Measurements from ENCODE around the gene PCBP1.
A peak's percentile ranks its signal among the peaks of the same experiment; 100 is the strongest.
"Not testable (repeated sequence)": the region's sequence is repeated elsewhere in the genome, so short reads cannot be mapped to it uniquely, and the experiment has no call there.

Gene PCBP1

DNA sequence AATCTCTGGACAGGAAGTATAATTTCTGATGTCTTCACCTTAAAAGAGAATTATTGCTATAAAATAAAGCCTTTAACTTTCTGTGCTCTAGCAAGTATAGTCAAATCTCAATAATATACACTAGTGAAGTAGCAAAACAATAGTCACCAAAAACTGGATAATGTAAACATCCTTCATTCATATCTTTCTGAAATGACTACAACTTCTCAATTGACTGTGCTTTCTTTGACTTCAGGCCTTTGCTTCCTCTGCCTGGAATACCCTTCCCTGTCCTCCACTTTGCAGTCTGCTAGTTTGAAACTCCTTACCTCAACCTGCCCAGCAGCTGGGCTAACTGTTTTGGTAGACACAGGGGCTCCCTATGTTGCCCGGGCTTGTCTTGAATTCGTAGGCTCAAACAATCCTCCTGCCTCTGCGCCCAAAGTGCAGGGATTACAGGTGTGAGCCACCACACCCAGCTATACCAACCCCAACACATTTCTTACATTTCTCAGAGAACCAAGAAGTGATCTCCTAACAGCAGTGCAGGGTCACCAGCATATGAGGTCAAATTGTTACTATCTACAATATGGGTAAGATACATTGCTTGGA lies 6.6 kb upstream of the PCBP1 start:
- DNase-seq (ENCODE audit: low read depth in 3 of 3, low spot score in 1 of 3): no peak

DNA sequence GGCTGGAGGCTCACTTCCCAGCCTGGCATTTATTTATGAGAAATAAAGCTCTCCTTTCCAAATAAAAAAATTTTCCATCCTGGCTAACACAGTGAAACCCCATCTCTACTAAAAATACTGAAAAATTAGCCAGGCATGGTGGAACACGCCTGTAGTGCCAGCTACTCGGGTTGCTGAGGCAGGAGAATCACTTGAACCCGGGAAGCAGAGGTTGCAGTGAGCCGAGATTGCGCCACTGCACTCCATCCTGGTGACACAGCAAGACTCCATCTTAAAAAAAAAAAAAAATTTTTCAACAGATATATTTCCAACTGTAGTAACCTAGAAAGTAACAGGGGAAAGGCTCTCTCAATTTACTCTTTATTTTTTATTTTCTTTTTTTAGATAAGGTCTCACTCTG lies 6.1 kb upstream of the PCBP1 start:
- DNase-seq (ENCODE audit: low read depth in 3 of 3, low spot score in 1 of 3): no peak

DNA sequence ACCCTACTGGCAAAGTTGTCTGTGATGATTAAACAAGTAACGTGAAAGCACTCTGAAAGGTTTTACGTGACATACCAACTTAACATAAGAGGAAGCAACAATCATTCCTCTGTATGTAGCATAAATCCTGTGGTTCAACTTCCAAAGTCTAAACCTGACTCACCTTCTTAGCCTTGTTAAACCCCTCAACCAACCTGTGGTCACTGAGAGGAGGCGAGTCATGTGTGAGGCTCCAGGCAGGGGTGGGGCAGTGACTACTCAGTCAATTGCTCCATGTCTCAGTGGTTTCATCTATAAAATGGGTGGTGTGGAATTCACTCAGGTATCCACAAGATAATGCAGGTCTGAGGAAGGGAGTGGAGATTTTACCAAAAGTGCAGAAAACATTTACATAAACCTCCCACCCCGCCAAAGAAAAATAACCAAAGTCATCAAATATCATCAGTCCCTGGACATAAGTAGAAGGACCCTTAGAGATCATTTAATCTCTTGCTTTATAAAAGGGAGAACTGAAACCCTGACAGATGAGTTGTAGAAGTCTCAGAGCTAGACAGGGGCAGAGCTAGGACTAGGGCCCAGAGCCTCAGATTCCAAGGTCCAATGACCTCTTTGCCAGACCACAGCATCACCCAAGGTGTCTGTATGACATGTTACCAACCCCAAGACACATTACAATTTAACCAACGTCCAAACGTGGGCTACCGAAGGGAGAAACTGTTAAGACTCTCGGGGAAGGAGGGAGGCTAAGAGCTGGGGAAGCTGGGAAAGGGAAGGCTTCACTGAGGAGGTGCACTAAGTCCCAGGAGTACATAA lies 3.7 kb upstream of the PCBP1 start:
- DNase-seq (ENCODE audit: low read depth in 3 of 3, low spot score in 1 of 3): no peak

DNA sequence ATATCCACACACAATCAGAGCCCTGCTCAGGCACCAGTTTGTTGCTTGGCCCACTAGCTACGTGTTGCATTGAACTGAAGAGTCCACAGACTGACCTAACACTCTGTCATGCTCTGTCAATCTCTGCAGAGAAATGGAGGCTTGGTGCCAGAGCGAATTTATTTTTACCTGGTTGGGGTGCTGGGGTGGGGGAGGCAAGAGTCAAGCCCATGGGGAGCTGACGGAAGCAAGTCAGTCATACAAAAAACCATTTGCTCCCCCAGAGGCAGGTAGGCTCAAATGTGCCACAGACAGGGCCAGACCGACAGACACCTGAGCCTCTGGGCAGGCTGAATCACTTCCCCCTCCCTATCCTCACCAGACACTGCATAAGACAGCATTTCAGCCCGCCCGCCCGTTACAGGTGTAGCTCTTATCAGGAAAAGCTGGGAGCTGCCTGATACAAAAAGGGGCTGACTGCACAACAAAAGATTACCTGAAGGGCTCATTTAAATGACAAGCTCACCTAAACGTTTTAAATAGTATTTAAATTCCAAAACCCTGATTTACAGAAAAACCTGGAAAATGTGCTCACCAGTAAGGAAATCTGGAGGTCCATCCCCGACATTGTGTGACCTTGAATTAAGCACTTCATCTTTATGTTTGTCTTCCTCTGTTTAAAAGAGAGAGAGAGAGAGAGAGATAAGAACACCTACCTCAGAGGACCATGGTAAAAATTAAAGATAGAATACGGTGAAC lies 2.1 kb upstream of the PCBP1 start:
- peak; percentile 31 to 70 (median 70) for DNase-seq (ENCODE audit: low read depth in 3 of 3, low spot score in 1 of 3)

DNA sequence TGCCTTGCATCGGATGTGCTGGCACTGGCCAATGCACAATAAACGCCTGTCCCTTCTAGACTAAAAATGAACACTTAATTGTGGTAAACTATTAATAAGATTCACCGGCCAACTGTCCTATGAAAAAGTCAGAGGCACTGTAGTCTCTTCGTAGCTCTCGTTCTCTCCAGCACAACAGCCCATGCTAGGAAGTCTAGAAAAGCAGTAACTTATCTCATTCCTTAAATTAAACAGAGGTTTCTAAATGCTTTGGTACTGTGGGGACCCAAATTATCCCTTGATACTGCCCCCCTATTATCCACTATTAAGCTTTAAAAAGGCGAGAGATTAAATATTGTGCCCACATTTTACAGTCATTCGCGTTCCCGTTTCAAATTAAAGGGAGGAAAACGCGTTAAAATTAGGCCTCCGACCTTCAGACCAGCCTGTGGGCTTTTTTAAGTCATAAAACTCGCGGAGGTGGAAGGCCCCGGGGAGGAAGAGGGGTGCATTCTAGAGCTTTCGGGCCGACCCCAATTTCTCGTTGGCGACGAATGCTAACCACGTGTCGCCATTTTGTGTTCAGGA lies 1.5 kb upstream of the PCBP1 start:
- no peak for DNase-seq (ENCODE audit: low read depth in 3 of 3, low spot score in 1 of 3)

DNA sequence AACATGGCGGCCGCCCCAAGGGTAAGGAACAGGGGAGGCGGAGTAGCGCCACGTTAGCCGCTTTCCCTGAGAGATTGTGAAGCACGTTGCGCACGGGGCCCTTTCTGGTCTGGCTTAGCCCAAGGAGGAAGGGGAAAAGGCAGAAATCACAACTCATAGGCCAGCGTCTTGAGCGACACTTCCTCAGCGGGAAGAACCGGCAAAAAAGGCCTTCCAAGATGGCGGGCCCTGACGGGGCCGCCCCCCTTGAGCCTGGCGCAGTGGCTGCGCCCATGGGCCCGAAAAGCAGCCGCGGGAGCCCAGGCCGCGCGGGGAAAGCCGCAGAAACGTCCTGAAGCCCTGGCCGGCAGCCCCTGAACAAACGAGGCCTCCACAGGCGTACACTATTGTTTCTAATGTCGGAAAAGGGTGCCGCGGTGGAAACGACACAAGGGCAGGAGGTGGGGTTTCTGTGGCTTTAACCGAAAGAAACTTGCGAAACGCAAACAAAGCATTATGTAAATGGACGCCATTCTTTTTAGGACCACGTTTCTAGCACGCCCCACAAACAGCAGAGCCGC lies 919 bp upstream of the PCBP1 start:
- peak in 2 of 3 donors; percentile 44 to 61 for DNase-seq (ENCODE audit: low read depth in 3 of 3, low spot score in 1 of 3)

DNA sequence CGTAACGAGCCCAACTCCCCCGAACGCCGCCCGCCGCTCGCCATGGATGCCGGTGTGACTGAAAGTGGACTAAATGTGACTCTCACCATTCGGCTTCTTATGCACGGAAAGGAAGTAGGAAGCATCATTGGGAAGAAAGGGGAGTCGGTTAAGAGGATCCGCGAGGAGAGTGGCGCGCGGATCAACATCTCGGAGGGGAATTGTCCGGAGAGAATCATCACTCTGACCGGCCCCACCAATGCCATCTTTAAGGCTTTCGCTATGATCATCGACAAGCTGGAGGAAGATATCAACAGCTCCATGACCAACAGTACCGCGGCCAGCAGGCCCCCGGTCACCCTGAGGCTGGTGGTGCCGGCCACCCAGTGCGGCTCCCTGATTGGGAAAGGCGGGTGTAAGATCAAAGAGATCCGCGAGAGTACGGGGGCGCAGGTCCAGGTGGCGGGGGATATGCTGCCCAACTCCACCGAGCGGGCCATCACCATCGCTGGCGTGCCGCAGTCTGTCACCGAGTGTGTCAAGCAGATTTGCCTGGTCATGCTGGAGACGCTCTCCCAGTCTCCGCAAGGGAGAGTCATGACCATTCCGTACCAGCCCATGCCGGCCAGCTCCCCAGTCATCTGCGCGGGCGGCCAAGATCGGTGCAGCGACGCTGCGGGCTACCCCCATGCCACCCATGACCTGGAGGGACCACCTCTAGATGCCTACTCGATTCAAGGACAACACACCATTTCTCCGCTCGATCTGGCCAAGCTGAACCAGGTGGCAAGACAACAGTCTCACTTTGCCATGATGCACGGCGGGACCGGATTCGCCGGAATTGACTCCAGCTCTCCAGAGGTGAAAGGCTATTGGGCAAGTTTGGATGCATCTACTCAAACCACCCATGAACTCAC lies 673 bp downstream of the PCBP1 start:
- no peak for DNase-seq (ENCODE audit: low read depth in 3 of 3, low spot score in 1 of 3)

DNA sequence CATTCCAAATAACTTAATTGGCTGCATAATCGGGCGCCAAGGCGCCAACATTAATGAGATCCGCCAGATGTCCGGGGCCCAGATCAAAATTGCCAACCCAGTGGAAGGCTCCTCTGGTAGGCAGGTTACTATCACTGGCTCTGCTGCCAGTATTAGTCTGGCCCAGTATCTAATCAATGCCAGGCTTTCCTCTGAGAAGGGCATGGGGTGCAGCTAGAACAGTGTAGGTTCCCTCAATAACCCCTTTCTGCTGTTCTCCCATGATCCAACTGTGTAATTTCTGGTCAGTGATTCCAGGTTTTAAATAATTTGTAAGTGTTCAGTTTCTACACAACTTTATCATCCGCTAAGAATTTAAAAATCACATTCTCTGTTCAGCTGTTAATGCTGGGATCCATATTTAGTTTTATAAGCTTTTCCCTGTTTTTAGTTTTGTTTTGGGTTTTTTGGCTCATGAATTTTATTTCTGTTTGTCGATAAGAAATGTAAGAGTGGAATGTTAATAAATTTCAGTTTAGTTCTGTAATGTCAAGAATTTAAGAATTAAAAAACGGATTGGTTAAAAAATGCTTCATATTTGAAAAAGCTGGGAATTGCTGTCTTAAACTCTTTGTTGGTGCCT lies 1.4 kb downstream of the PCBP1 start:
- DNase-seq (ENCODE audit: low read depth in 3 of 3, low spot score in 1 of 3): no peak

DNA sequence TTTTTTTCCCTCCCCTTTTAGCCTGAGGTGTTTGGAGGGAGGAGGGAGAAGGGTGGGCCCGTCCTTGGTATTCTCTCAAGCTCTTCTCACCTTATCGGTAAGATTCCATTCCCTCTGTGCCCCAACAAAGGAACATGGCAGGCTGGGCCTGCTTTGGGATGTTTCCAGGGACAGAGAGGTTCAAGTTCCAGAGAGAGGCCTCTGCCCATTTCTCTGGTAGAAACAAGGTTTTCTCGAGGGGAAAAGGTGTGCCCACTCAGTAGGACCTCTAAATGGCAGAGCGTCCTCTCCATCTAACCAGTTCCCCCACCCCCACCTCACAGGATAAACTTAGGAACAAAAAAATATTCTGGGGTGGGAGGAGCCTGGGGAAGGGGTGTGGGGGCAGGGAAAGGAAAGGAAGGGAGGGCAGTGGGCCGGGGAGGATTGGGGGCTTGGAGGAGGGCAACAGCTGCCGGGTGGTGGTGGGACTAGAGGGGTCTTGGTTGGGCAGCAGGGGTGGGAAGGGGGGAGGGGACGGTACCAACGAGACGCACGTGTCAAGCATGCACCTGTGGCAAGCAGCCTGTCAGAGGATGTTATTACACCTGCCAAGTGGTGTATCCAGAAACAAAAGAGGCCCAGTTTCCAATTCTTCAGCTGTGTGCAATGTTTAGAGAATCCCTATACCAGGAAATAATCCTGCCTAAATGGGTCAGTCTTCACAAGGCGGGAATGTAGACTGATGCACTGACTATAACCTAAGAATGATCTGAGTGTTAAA lies 2.1 kb downstream of the PCBP1 start:
- peak in 1 of 3 donors; percentile 32 for DNase-seq (ENCODE audit: low read depth in 3 of 3, low spot score in 1 of 3)

DNA sequence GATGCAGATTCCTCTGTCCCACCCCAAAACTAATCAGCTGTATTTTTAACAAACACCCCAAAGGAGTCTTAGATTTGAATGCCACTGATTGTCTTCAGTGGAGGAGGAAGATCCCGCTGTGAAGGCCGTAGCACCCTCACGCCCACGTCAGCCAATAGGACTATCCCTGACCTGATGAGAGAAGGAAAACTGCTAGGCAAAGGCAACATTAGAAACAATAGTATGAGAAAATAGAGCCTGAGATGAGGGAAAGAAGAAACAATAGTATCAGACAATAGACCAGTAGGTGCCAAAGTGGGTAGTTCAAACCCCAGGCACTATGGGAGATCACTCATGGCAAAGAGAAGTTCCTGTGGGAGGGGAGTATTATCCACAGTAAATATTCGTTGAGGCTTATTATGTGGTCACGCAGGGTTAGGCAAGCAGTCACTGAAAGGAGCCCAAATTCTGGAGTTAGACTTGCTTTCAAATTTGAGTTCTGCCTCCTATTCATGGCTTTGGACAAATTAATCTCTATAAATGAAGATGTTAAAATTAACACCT lies 2.8 kb downstream of the PCBP1 start:
- no peak for DNase-seq (ENCODE audit: low read depth in 3 of 3, low spot score in 1 of 3)

DNA sequence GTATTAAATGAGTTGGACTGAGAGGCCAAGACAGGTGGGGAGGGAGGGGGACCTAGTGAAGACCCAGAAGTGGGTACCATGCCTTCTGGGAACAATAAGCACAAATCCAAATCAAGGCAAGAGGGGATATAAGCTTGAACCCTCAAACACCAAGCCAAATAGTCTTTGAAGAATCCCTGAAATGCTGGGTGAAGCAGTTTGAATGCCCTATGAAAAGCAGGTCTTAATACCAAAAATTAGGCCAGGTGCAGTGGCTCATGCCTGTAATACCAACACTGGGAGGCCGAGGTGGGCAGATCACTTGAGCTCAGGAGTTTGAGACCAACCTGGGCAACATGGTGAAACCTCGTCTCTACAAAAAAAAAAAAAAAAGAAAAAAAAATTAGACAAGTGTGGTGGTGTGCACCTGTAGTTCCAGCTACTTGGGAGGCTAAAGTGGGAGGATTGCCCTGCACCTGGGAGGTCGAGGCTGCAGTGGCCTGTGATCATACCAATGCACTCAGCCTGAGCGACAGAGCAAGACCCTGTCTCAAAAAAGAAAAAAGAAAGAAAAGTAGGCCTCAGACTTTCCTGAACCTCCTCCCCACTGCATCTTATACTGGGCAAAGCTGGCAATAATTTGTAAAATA lies 3.5 kb downstream of the PCBP1 start:
- no peak for DNase-seq (ENCODE audit: low read depth in 3 of 3, low spot score in 1 of 3)

DNA sequence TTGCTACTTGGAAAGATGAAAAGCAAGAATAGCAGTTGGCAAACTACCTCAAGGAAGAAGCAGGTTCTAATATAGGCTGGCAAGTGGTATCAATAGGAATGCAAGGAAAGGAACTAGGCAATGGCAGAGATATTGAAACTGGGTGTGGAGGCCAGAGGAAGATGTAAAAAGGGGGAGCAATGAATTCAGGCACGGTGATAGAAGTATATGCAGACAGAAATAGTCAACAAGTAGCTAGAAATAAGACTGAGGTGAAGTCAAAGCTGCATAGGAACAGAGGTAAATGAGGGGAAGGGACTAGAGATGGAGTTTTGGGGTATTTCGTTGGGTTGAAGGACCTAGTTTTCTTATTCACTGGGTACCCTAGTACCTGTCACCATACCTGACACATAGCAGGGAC lies 4.1 kb downstream of the PCBP1 start:
- DNase-seq (ENCODE audit: low read depth in 3 of 3, low spot score in 1 of 3): no peak

DNA sequence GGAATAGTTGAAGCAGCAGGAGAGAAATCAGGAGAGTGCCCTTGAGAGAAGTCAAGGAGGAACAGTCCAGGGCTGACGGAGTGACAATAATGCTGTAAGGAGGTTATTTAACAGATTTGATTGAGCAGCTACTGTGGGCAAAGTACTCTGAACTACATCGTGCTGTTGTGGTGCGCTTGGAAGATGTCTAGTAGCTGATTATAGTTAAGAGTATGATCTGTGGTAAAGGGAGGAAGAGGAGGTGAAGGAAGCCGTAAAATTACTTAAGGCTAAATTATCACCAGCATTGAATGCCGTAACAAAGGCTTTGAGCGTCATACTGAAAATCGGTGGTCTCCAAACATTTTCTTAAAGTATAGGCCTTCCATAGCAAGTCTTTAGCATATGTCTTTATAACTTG lies 4.5 kb downstream of the PCBP1 start:
- DNase-seq (ENCODE audit: low read depth in 3 of 3, low spot score in 1 of 3): no peak

DNA sequence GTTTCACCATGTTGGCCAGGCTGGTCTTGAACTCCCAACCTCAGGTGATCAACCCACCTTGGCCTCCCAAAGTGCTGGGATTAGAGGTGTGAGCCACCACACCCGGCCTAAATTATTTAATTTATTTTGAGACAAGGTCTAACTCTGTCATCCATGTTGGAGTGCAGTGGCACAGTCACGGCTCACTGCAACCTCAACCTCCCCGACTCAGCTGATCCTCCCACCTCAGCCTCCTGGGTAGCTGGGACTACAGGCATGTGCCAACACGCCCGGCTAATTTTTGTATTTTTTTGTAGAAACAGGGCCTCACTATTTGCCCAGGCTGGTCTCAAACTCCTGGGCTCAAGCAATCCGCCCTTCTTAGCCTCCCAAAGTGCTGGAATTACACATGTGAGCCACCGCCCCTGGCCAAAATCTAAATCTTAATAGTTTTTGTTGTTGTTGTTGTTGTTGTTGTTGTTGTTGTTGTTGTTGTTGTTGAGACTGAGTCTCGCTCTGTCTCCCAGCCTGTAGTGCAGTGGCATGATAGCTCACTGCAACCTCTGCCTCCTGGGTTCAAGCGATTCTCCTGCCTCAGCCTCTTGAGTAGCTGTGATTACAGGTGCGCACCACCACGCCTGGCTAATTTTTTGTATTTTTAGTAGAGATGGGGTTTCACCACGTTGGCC lies 5.4 kb downstream of the PCBP1 start:
- DNase-seq (ENCODE audit: low read depth in 3 of 3, low spot score in 1 of 3): not testable (repeated sequence)

DNA sequence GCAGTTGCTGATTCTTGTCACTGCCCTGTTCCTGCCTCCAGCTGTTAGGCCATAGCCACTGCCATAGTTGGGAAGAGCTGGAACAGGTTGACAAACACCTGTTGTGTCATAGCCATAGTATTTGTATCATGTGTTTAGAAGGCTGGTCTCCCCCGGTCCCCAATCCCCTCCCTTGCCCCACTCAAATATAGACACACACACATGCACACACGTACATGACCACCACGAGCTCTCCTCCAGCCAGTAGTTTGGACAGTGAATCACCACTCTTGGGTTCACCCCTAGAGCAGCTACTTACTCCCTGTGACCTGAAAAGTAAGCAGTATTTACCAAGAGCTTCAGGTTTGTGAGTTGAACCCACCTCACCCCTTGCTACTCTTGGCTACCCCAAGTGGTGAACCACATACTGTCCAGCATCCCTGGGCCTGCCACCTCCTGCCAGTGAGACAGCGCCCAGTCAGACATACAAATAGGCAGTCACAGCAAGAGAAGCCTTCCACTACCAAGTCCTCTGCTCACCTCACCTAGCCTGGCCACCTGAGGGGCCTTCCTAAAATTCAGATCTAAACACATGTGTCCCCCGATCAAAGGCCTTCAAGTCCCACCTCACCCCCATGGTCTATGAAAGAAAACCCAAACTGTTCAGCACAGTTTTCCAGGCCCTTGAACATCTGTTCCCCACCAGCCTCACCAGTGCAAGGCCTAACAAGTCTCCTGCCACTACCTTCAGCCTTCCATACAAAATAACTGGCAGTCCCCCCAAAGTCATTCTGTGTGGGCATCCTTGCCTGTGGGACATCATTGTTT lies 7.1 kb downstream of the PCBP1 start:
- no peak for DNase-seq (ENCODE audit: low read depth in 3 of 3, low spot score in 1 of 3)

DNA sequence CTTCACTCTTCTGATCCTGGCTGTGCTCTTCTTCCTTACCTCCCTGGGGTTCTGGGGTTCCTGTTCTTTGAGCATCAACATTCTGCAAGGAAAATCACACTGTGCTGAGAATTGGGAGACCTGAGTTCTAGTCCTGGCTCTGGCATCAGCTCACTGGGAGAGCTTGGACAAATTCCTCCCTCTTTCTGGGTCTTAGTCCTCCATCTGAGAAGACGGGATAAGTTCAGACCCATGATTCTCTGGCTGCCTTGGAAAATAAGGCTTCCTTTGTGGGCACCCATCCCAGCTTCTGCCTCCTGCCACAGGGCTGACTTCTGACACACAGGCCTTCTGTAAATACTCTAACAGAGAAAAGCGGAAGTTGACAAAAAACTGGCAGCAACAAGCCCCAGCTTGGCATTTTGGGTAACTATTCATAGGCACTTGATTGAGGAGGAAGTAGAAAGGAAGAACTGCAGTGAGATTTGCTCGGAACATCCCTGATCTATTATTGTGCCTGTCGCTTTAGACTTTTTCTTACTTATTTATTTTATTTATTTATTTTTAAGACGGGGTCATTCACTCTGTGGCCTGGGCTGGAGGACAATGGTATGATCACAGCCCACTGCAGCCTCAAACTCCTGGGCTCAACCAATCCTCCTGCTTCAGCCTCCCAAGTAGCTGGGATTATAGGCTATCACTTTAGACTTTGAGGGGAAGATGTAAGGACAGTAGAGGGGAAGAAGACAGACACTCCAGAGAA lies 7.9 kb downstream of the PCBP1 start:
- no peak for DNase-seq (ENCODE audit: low read depth in 3 of 3, low spot score in 1 of 3)
